Coronary artery (tissue), 2 donors: ENCODE measurements around the gene METTL23.

Experiments
- DNase-seq: peaks from one replicate; pipeline ENCODE4 v3.0.0-alpha.2; 2017; ENCODE audit warnings: low spot score
- H3K27ac ChIP-seq, 2 donors: fragments of 200-600 bp; sonication (generic); one replicate each; pipeline ENCODE4 v1.5.1; 2016 to 2019
- H3K4me3 ChIP-seq: fragments of 200-600 bp; sonication (generic); 2 replicates; pipeline ENCODE4 v1.5.1; 2016; ENCODE audit warnings: mild to moderate bottlenecking, moderate library complexity
- CTCF ChIP-seq: fragments of 200-600 bp; sonication (generic); IDR thresholded peaks from one replicate; pipeline ENCODE4 v1.5.1; 2019; ENCODE audit warnings: antibody characterized with exemption

METTL23 gene

GRCh38 chr17:76726776-76727718 is at the start of gene METTL23:
METTL23 (plus strand) TSS chr17:76726839; CDS start chr17:76729711, 2,872 bp downstream.
- peak within 1 kb of the TSS; percentile 99 to 100 for H3K27ac ChIP-seq
- peak; percentile 58 for TF ChIP-seq CTCF
- DNase-seq: peak; percentile 89
- peak within 1 kb of the TSS; percentile 95 for H3K4me3 ChIP-seq

GRCh38 chr17:76677406-76677805 is 49.2 kb upstream of the METTL23 start:
- TF ChIP-seq CTCF: no peak
- H3K27ac ChIP-seq: no peak overlapping the region
- DNase-seq: no peak
- H3K4me3 ChIP-seq: no peak overlapping the region

GRCh38 chr17:76678330-76678729 is 48.3 kb upstream of the METTL23 start:
- H3K27ac ChIP-seq: no peak overlapping the region
- no peak overlapping the region for H3K4me3 ChIP-seq
- no peak for DNase-seq
- no peak for TF ChIP-seq CTCF

- DNase-seq: no peak
- Histone ChIP-seq H3K27ac (no peak overlapping the region), H3K4me3 (no peak overlapping the region)
- TF ChIP-seq CTCF: no peak
Measured at GRCh38 chr17:76679239-76679638, 47.4 kb upstream of the METTL23 start.

GRCh38 chr17:76681222-76682137 is 45.2 kb upstream of the METTL23 start:
- peak overlapping the region in 1 of 2 donors; percentile 75 for H3K27ac ChIP-seq
- peak; percentile 50 for TF ChIP-seq CTCF

GRCh38 chr17:76682296-76682695 is 44.3 kb upstream of the METTL23 start:
- TF ChIP-seq CTCF: no peak
- H3K27ac ChIP-seq: peak overlapping the region in 1 of 2 donors; percentile 75
- DNase-seq: no peak
- no peak overlapping the region for H3K4me3 ChIP-seq

More at GRCh38 chr17:76681222-76682137, 45.2 kb upstream of the METTL23 start:
- H3K4me3 ChIP-seq: no peak overlapping the region
- no peak for DNase-seq
